PC-3 (cell line): Measurements from ENCODE around the gene MYO5B. TPM values are rescaled to one million over a fixed set of nuclear protein-coding genes. Genes with fewer than 3 reads are reported as not detected.

Experiments
- ATAC-seq: fragments of 200-7000 bp; cut with Tn5 transposase; 2 replicates; pipeline ENCODE4 v1.9.1; 2020; ENCODE audit warnings: mild to moderate bottlenecking, moderate library complexity
- BruUV-seq: library from RNA; stranded (reverse); fragments of 400-500 nt; replicated peaks from 2 replicates; lab custom pipeline; 2021; lab: Mats Ljungman, UMichigan
- CTCF ChIA-PET: fragments of 300-600 bp; sonication (Branson Sonifier 250); formaldehyde crosslinking; loops from one replicate; lab custom pipeline; 2022; ENCODE audit warnings: antibody characterized with exemption; lab: Charles Lee
- POLR2A ChIA-PET: fragments of 300-600 bp; sonication (Branson Sonifier 250); formaldehyde crosslinking; loops from one replicate; lab custom pipeline; 2022; ENCODE audit warnings: antibody characterized with exemption; ENCODE audit not compliant: unreplicated experiment; lab: Charles Lee
- DNase-seq: peaks from one replicate; pipeline ENCODE4 v3.0.0-alpha.2; 2015
- H2AFZ ChIP-seq: fragments of 300-600 bp; sonication (generic); 2 replicates; pipeline ENCODE4 v1.6.0; 2016; ENCODE audit warnings: antibody characterized with exemption, low read length
- H3F3A ChIP-seq: fragments of 300-600 bp; sonication (generic); one replicate; pipeline ENCODE4 v1.6.0; 2017; ENCODE audit warnings: antibody characterized with exemption, low read length, control low read depth, mild to moderate bottlenecking; ENCODE audit not compliant: unreplicated experiment
- H3K27ac ChIP-seq: fragments of 300-600 bp; sonication (generic); 2 replicates; pipeline ENCODE4 v1.5.1; 2016; ENCODE audit warnings: mild to moderate bottlenecking, low read length
- H3K27me3 ChIP-seq: fragments of 300-600 bp; sonication (generic); 2 replicates; pipeline ENCODE4 v1.6.1; 2016; ENCODE audit warnings: low read length, mixed read lengths
- H3K36me3 ChIP-seq: fragments of 300-600 bp; sonication (generic); 2 replicates; pipeline ENCODE4 v1.6.1; 2016; ENCODE audit warnings: low read depth, mixed run types, low read length, mixed read lengths
- H3K4me1 ChIP-seq: fragments of 300-600 bp; sonication (generic); 2 replicates; pipeline ENCODE4 v1.5.1; 2016; ENCODE audit warnings: low read length; ENCODE audit not compliant: insufficient read depth
- H3K4me2 ChIP-seq: fragments of 300-600 bp; sonication (generic); 2 replicates; pipeline ENCODE4 v1.6.0; 2016; ENCODE audit warnings: low read length
- H3K4me3 ChIP-seq: fragments of 300-600 bp; sonication (generic); 2 replicates; pipeline ENCODE4 v1.5.1; 2016; ENCODE audit warnings: mild to moderate bottlenecking, low read length, mixed read lengths
- H3K79me2 ChIP-seq: fragments of 300-600 bp; sonication (generic); 2 replicates; pipeline ENCODE4 v1.6.1; 2017; ENCODE audit warnings: low read length, mixed read lengths
- H3K9ac ChIP-seq: fragments of 300-600 bp; sonication (generic); 2 replicates; pipeline ENCODE4 v1.6.0; 2016; ENCODE audit warnings: mild to moderate bottlenecking, low read length
- H3K9me2 ChIP-seq: fragments of 300-600 bp; sonication (generic); replicated peaks from 2 replicates; pipeline ENCODE4 v1.6.1; 2016; ENCODE audit warnings: mixed run types, low read length, mixed read lengths
- H3K9me3 ChIP-seq: fragments of 300-600 bp; sonication (generic); 2 replicates; pipeline ENCODE4 v1.6.1; 2016; ENCODE audit warnings: low read length, mixed read lengths
- H4K20me1 ChIP-seq: fragments of 300-600 bp; sonication (generic); 2 replicates; pipeline ENCODE4 v1.6.1; 2016; ENCODE audit warnings: low read length, mixed read lengths
- CTCF ChIP-seq: fragments of 300-600 bp; sonication (generic); conservative IDR thresholded peaks from 2 replicates; pipeline ENCODE4 v1.5.1; 2017; ENCODE audit warnings: antibody characterized with exemption, low read depth, mild to moderate bottlenecking, low read length
- EZH2 ChIP-seq: fragments of 300-600 bp; sonication (generic); IDR thresholded peaks from one replicate; pipeline ENCODE4 v1.6.1; 2017; ENCODE audit warnings: antibody characterized with exemption, mild to moderate bottlenecking, low read length; ENCODE audit not compliant: unreplicated experiment
- EZH2phosphoT487 ChIP-seq: fragments of 300-600 bp; sonication (generic); IDR thresholded peaks from 2 replicates; pipeline ENCODE4 v1.6.1; 2018; ENCODE audit warnings: mild to moderate bottlenecking, antibody characterized with exemption, low read length, borderline replicate concordance
- intact Hi-C: fragments of 100-400 bp; cut with micrococcal nuclease; formaldehyde crosslinking; loops from 2 replicates; pipeline ENCODE4 v1.9.0; 2023
- total RNA-seq: library from RNA; depleted of rRNA; stranded (reverse); fragments of >200 nt; gene quantifications from 2 replicates; pipeline ENCODE4 v1.2.3, GENCODE V29; 2014

Gene MYO5B
- total RNA-seq, 1 experiment from 2014 or later: 10.7 TPM

GRCh38 chr18:50188652-50189051 lies 6.3 kb downstream of the MYO5B start:
- Histone ChIP-seq H2AFZ (no peak overlapping the region), H3K79me2 (peaks cover 40% of the 10 kb centered on the region), H3F3A (no peaks in the 10 kb centered on the region), H3K9ac (no peak overlapping the region), H3K36me3 (no peaks in the 10 kb centered on the region), H3K9me2 (no peaks in the 10 kb centered on the region), H3K27ac (no peak overlapping the region), H3K4me2 (no peak overlapping the region), H4K20me1 (no peaks in the 10 kb centered on the region), H3K4me1 (peaks cover 19% of the 10 kb centered on the region; the same call in 1 of the 2 replicates), H3K4me3 (no peak overlapping the region), H3K27me3 (no peaks in the 10 kb centered on the region), H3K9me3 (no peaks in the 10 kb centered on the region)
- DNase-seq: no peak
- POLR2A ChIA-PET: no interaction called here
- CTCF ChIA-PET: no interaction called here
- ATAC-seq: no peak
- no TSS peak for BruUV-seq
- TF ChIP-seq EZH2: no peak
- TF ChIP-seq EZH2phosphoT487: no peak
- TF ChIP-seq CTCF: no peak
- intact Hi-C loops: no loop called here

- Histone ChIP-seq H3F3A (no peaks in the 10 kb centered on the region), H2AFZ (no peak overlapping the region), H4K20me1 (no peaks in the 10 kb centered on the region), H3K9me3 (no peaks in the 10 kb centered on the region), H3K27me3 (no peaks in the 10 kb centered on the region), H3K9ac (no peak overlapping the region), H3K4me3 (no peak overlapping the region), H3K79me2 (peaks cover 32% of the 10 kb centered on the region), H3K4me2 (no peak overlapping the region), H3K36me3 (no peaks in the 10 kb centered on the region), H3K9me2 (no peaks in the 10 kb centered on the region), H3K27ac (no peak overlapping the region), H3K4me1 (peaks cover 25% of the 10 kb centered on the region; the same call in 1 of the 2 replicates)
- ATAC-seq: no peak
- TF ChIP-seq EZH2phosphoT487 (no peak), EZH2 (no peak), CTCF (no peak)
- POLR2A ChIA-PET: no interaction called here
- intact Hi-C loops: no loop called here
- DNase-seq: no peak
- CTCF ChIA-PET: no interaction called here
- no TSS peak for BruUV-seq
These were observed 7.3 kb downstream of the MYO5B start for GRCh38 chr18:50187659-50188058.

- H3K27ac ChIP-seq: no peak overlapping the region
- H3K9me3 ChIP-seq: no peaks in the 10 kb centered on the region
- intact Hi-C loops: no loop called here
- ATAC-seq (no peak), DNase-seq (no peak)
- H3K4me2 ChIP-seq: no peak overlapping the region
- no peaks in the 10 kb centered on the region for H3K9me2 ChIP-seq
- no TSS peak for BruUV-seq
- H3K79me2 ChIP-seq: peaks cover 32% of the 10 kb centered on the region; the same call in 1 of the 2 replicates
- TF ChIP-seq EZH2 (no peak), EZH2phosphoT487 (no peak), CTCF (no peak)
- H3F3A ChIP-seq: no peaks in the 10 kb centered on the region
- H3K36me3 ChIP-seq: no peaks in the 10 kb centered on the region
- no peak overlapping the region for H3K9ac ChIP-seq
- no peaks in the 10 kb centered on the region for H4K20me1 ChIP-seq
- ChIA-PET POLR2A (no interaction called here), CTCF (no interaction called here)
- H2AFZ ChIP-seq: no peak overlapping the region
- peaks cover 26% of the 10 kb centered on the region; the same call in 1 of the 2 replicates for H3K4me1 ChIP-seq
- no peak overlapping the region for H3K4me3 ChIP-seq
- no peaks in the 10 kb centered on the region for H3K27me3 ChIP-seq
These were observed 8.6 kb downstream of the MYO5B start for GRCh38 chr18:50186385-50186784.
